GM12878 (cell line): ENCODE data around the gene MRNIP.

Source experiments
- CREB1 ChIP-seq: IDR thresholded peaks from 2 replicates; pipeline ENCODE4 v1.6.1; 2012; ENCODE audit warnings: low read depth, mild to moderate bottlenecking, inconsistent platforms
- CTCF ChIP-seq, 3 experiments: IDR thresholded peaks in 2 of 3; conservative IDR thresholded peaks in 1 of 3; 2 replicates each; pipeline ENCODE4 v1.5.1; 2011; ENCODE audit warnings: low read depth in 3 of 3, low read length in 3 of 3, mild to moderate bottlenecking in 3 of 3, control low read depth in 2 of 3, moderate library complexity in 2 of 3, inconsistent platforms in 1 of 3, mixed read lengths in 1 of 3; ENCODE audit not compliant: control insufficient read depth in 2 of 3, insufficient read depth in 1 of 3; ENCODE audit errors: extremely low read depth in 1 of 3
- ELK1 ChIP-seq: IDR thresholded peaks from 2 replicates; pipeline ENCODE4 v1.6.1; 2012; ENCODE audit warnings: low read depth, low read length, improper control_type of control experiment
- HDAC2 ChIP-seq: fragments of 200-600 bp; sonication (generic); IDR thresholded peaks from 2 replicates; pipeline ENCODE4 v1.6.1; 2017
- POLR2A ChIP-seq: IDR thresholded peaks from 2 replicates; pipeline ENCODE4 v1.6.1; 2011; ENCODE audit warnings: low read depth, mild to moderate bottlenecking, low read length
- RFX5 ChIP-seq: IDR thresholded peaks from 2 replicates; pipeline ENCODE4 v1.6.1; 2011; ENCODE audit warnings: low read depth, low read length, improper control_type of control experiment
- STAT1 ChIP-seq: fragments of 450-650 bp; conservative IDR thresholded peaks from 2 replicates; pipeline ENCODE4 v1.6.1; 2014; ENCODE audit warnings: antibody characterized with exemption, mild to moderate bottlenecking
- USF2 ChIP-seq: IDR thresholded peaks from 2 replicates; pipeline ENCODE4 v1.6.1; 2011; ENCODE audit warnings: low read depth, low read length, improper control_type of control experiment, borderline replicate concordance
- ZNF24 ChIP-seq: fragments of 450-650 bp; IDR thresholded peaks from 2 replicates; pipeline ENCODE4 v1.6.1; 2017; ENCODE audit warnings: antibody characterized with exemption, mild to moderate bottlenecking

GRCh38 chr5:179823937-179824744, 34.5 kb downstream of the MRNIP start:
- TF ChIP-seq CTCF (IDR thresholded peaks at IDR 0.05 in 2 of 3, conservative IDR thresholded peaks at IDR 0.05 in 1 of 3; ENCODE audit: control insufficient read depth in 2 of 3, extremely low read depth in 1 of 3, insufficient read depth in 1 of 3, low read depth in 3 of 3, low read length in 3 of 3) = no peak
- TF ChIP-seq USF2 = no peak
- TF ChIP-seq HDAC2 = no peak
- TF ChIP-seq RFX5 = no peak
- no peak for TF ChIP-seq ELK1
- no peak for TF ChIP-seq CREB1
- no peak for TF ChIP-seq STAT1
- peak; percentile 6 for TF ChIP-seq POLR2A
- no peak for TF ChIP-seq ZNF24
